Endothelial cell of umbilical vein (primary cell): ENCODE results near the gene CACNB3. TPM values are rescaled to one million over a fixed set of nuclear protein-coding genes. Genes with fewer than 3 reads are reported as not detected.

Experiments used
- BruUV-seq: library from RNA; stranded (reverse); fragments of 400-500 nt; replicated peaks from 2 replicates; lab custom pipeline; 2021; lab: Mats Ljungman, UMichigan
- CTCF ChIA-PET: fragments of 300-600, 350-600 bp; sonication (Branson Sonifier 250); formaldehyde crosslinking; loops from one replicate; lab custom pipeline; 2021; ENCODE audit warnings: antibody characterized with exemption, inconsistent platforms; lab: Charles Lee
- POLR2A ChIA-PET: fragments of 300-600, 350-600 bp; sonication (Branson Sonifier 250); formaldehyde crosslinking; loops from one replicate; lab custom pipeline; 2021; ENCODE audit warnings: antibody characterized with exemption, inconsistent platforms; lab: Charles Lee
- DNase-seq: peaks from one replicate; pipeline ENCODE4 v3.0.0-alpha.2; 2011; ENCODE audit warnings: low read depth, low spot score
- FAIRE-seq: peaks from 2 replicates; lab custom pipeline; 2011; peaks lifted over from hg19 to GRCh38; lab: Jason Lieb, UNC
- H2AFZ ChIP-seq: 2 replicates; pipeline ENCODE4 v1.6.0; 2012; ENCODE audit warnings: low read depth, low read length, control low read depth, inconsistent platforms
- H3K27ac ChIP-seq: 2 replicates; pipeline ENCODE4 v1.5.1; 2011; ENCODE audit warnings: low read depth, mild to moderate bottlenecking, control low read depth, low read length, moderate library complexity; ENCODE audit not compliant: insufficient read depth
- H3K27me3 ChIP-seq, 2 experiments: 2 replicates each; pipeline versions ENCODE4 v1.6.0 to v1.6.1; 2011; ENCODE audit warnings: low read length in 2 of 2, mixed read lengths in 1 of 2; ENCODE audit not compliant: control insufficient read depth in 2 of 2, insufficient read depth in 2 of 2
- H3K36me3 ChIP-seq, 2 experiments: 2 replicates in 1 of 2; 3 replicates in 1 of 2; pipeline ENCODE4 v1.5.1; 2011; ENCODE audit warnings: low read length in 2 of 2, mild to moderate bottlenecking in 1 of 2, moderate library complexity in 1 of 2; ENCODE audit not compliant: control insufficient read depth in 2 of 2, insufficient read depth in 2 of 2; ENCODE audit errors: extremely low read depth in 1 of 2
- H3K4me1 ChIP-seq: 3 replicates; pipeline ENCODE4 v1.5.1; 2011; ENCODE audit warnings: mild to moderate bottlenecking, low read length; ENCODE audit not compliant: control insufficient read depth, insufficient read depth; ENCODE audit errors: extremely low read depth
- H3K4me2 ChIP-seq: 2 replicates; pipeline ENCODE4 v1.6.1; 2011; ENCODE audit warnings: low read length, control low read depth, mixed read lengths; ENCODE audit not compliant: insufficient read depth
- H3K4me3 ChIP-seq, 3 experiments: fragments of 200-600 bp in 1 of 3; sonication (generic), shearing (Covaris generic) in 1 of 3; replicated peaks in 1 of 3; 2 replicates each; pipeline ENCODE4 v1.5.1; 2011 to 2016; ENCODE audit warnings: control low read depth in 3 of 3, low read length in 3 of 3, mild to moderate bottlenecking in 2 of 3, inconsistent platforms in 1 of 3, low read depth in 1 of 3, moderate library complexity in 1 of 3; ENCODE audit not compliant: insufficient read depth in 1 of 3
- H3K79me2 ChIP-seq: 2 replicates; pipeline ENCODE4 v1.6.0; 2012; ENCODE audit warnings: low read length, inconsistent platforms; ENCODE audit not compliant: control insufficient read depth, insufficient read depth
- H3K9ac ChIP-seq: replicated peaks from 2 replicates; pipeline ENCODE3; 2011; ENCODE audit warnings: low read length, control low read depth; ENCODE audit not compliant: insufficient read depth; ENCODE audit errors: extremely low read depth
- H3K9me1 ChIP-seq: replicated peaks from 3 replicates; pipeline ENCODE4 v1.6.0; 2011; ENCODE audit warnings: mild to moderate bottlenecking, low read length; ENCODE audit not compliant: control insufficient read depth, insufficient read depth; ENCODE audit errors: extremely low read depth
- H3K9me3 ChIP-seq: replicated peaks from 2 replicates; pipeline ENCODE4 v1.5.1; 2012; ENCODE audit warnings: low read length, inconsistent platforms; ENCODE audit not compliant: control insufficient read depth, insufficient read depth
- H4K20me1 ChIP-seq: replicated peaks from 2 replicates; pipeline ENCODE3; 2011; ENCODE audit warnings: mild to moderate bottlenecking, low read length; ENCODE audit not compliant: control insufficient read depth, insufficient read depth; ENCODE audit errors: extremely low read depth
- EZH2 ChIP-seq: IDR thresholded peaks from 2 replicates; pipeline ENCODE4 v1.6.1; 2012; ENCODE audit warnings: borderline replicate concordance, low read depth, mild to moderate bottlenecking, moderate library complexity, low read length, inconsistent platforms; ENCODE audit not compliant: severe bottlenecking
- FOS ChIP-seq: IDR thresholded peaks from 2 replicates; pipeline ENCODE4 v1.6.1; 2011; ENCODE audit warnings: mild to moderate bottlenecking, low read length, moderate library complexity, borderline replicate concordance; ENCODE audit not compliant: insufficient read depth
- MAX ChIP-seq: IDR thresholded peaks from 2 replicates; pipeline ENCODE4 v1.6.1; 2011; ENCODE audit not compliant: insufficient read depth, insufficient read length
- MYC ChIP-seq: IDR thresholded peaks from one replicate; pipeline ENCODE4 v1.6.1; 2011; ENCODE audit warnings: mild to moderate bottlenecking, low read depth, low read length
- POLR2A ChIP-seq: IDR thresholded peaks from 2 replicates; pipeline ENCODE4 v1.6.1; 2012; ENCODE audit warnings: low read depth, mild to moderate bottlenecking, control low read depth, low read length
- POLR2AphosphoS5 ChIP-seq: IDR thresholded peaks from 2 replicates; pipeline ENCODE4 v1.6.1; 2012; ENCODE audit warnings: low read depth, mild to moderate bottlenecking, control low read depth, low read length, moderate library complexity; ENCODE audit not compliant: insufficient read depth
- dilution Hi-C: fragments of 300-500 bp; cut with MboI; formaldehyde crosslinking; loops from one replicate; pipeline ENCODE4 v1.15.0; 2019; ENCODE audit warnings: low sequenced_read_pairs; ENCODE audit not compliant: extremely low pct_ligation_motif_present
- intact Hi-C: fragments of 100-400 bp; cut with micrococcal nuclease; formaldehyde crosslinking; loops from one replicate; pipeline ENCODE4 v1.10.0; 2022
- polyA plus RNA-seq, 4 experiments: library from polyadenylated mRNA; depleted of rRNA in 3 of 4; stranded (reverse) in 3 of 4; unstranded in 1 of 4; fragments of >200 nt; gene quantifications; 2 replicates each; pipeline versions ENCODE4 v1.2.1 to v1.2.3, GENCODE V29; 2011 to 2012; ENCODE audit warnings: missing spikeins in 1 of 4
- total RNA-seq: library from RNA; stranded (reverse); gene quantifications from 2 replicates; pipeline ENCODE4 v1.2.3, GENCODE V29; 2021

The CACNB3 gene
- total and polyA plus RNA-seq, 2 donors (not counting 3 experiments of a cell fraction or from before 2014, with no cell fraction given), result 37.4 to 61.8 TPM

- FAIRE-seq, result peak; percentile 92
- peak overlapping the region; percentile 23 to 63 (median 54) for H3K4me3 ChIP-seq
- H3K27me3 ChIP-seq, result no peaks in the 10 kb centered on the region
- POLR2A ChIA-PET, result no interaction called here
- intact Hi-C loops (loop anchor here (1.0 to 2.0 kb wide), 2 partner anchors 37 to 75 kb away; partner anchors contain the start of gene DDX23), dilution Hi-C loops (no loop called here)
- H4K20me1 ChIP-seq, result no peaks in the 10 kb centered on the region
- H3K27ac ChIP-seq, result peak overlapping the region; percentile 10
- TF ChIP-seq POLR2AphosphoS5, result peak; percentile 47
- no peak for TF ChIP-seq MAX
- TF ChIP-seq POLR2A, result peak; percentile 40
- TF ChIP-seq EZH2, result no peak
- TF ChIP-seq MYC, result no peak
- TF ChIP-seq FOS, result no peak
- DNase-seq, result peak; percentile 78
- peak overlapping the region; percentile 81 for H2AFZ ChIP-seq
- no peaks in the 10 kb centered on the region for H3K9me1 ChIP-seq
- H3K9ac ChIP-seq, result peak overlapping the region; percentile 46
- no peaks in the 10 kb centered on the region for H3K36me3 ChIP-seq
- CTCF ChIA-PET, result interaction anchor here (0.6 to 2.6 kb wide), 21 partner anchors 8 to 173 kb away, joined by 3 to 30 read pairs (median 4); partner anchors contain the start of genes ADCY6 and KANSL2
- H3K4me2 ChIP-seq, result peak overlapping the region; percentile 68
- TSS peak; percentile 15 for BruUV-seq
- H3K9me3 ChIP-seq, result no peaks in the 10 kb centered on the region
- H3K79me2 ChIP-seq, result no peaks in the 10 kb centered on the region
- H3K4me1 ChIP-seq, result peaks cover 20% of the 10 kb centered on the region
These were observed 2.9 kb upstream of the CACNB3 start for GRCh38 chr12:48815126-48816110.
